Gastroesophageal sphincter (tissue), 3 donors: ENCODE data around the gene NDNF.

Experiments used
- CTCF ChIP-seq, 4 experiments: fragments of 200-600 bp in 2 of 4; fragments of 450-650 bp in 2 of 4; sonication (generic) in 1 of 4; IDR thresholded peaks; one replicate each; pipeline ENCODE4 v1.5.1; 2017 to 2019; ENCODE audit warnings: antibody characterized with exemption in 4 of 4, mild to moderate bottlenecking in 2 of 4, moderate library complexity in 2 of 4
- EP300 ChIP-seq: sonication (generic); formaldehyde crosslinking; IDR thresholded peaks from one replicate; pipeline ENCODE4 v1.6.1; 2017; ENCODE audit warnings: antibody characterized with exemption, mild to moderate bottlenecking
- POLR2A ChIP-seq, 2 donors: fragments of 450-650 bp; IDR thresholded peaks; one replicate each; pipeline ENCODE4 v1.6.1; 2017; ENCODE audit warnings: antibody characterized with exemption in 2 of 2, mild to moderate bottlenecking in 2 of 2, moderate library complexity in 1 of 2
- POLR2AphosphoS5 ChIP-seq: sonication (generic); formaldehyde crosslinking; IDR thresholded peaks from one replicate; pipeline ENCODE4 v1.6.1; 2017; ENCODE audit warnings: antibody characterized with exemption

- TF ChIP-seq EP300, result no peak
- no peak for TF ChIP-seq CTCF (IDR thresholded peaks at IDR 0.05)
- no peak for TF ChIP-seq POLR2A (IDR thresholded peaks at IDR 0.05)
- no peak for TF ChIP-seq POLR2AphosphoS5
Observed at GRCh38 chr4:121049072-121049599, 23.2 kb downstream of the NDNF start.
